Gastrocnemius medialis (tissue), 4 donors: ENCODE results near the gene EGFR. TPM values are rescaled to one million over a fixed set of nuclear protein-coding genes. Genes with fewer than 3 reads are reported as not detected.

Experiments
- ATAC-seq, 2 donors: fragments of 150-250 bp; one replicate each; pipeline ENCODE4 v1.9.1; 2016
- DNase-seq, 2 donors: peaks; one replicate each; pipeline ENCODE4 v3.0.0-alpha.2; 2019
- H3K27ac ChIP-seq, 4 donors: fragments of 200-600 bp; sonication (generic); 1 replicate in 1 of 4; 2 replicates in 3 of 4; pipeline ENCODE4 v1.5.1; 2016 to 2018; ENCODE audit warnings: mild to moderate bottlenecking in 2 of 4, moderate library complexity in 1 of 4
- H3K27me3 ChIP-seq, 3 donors: fragments of 200-600 bp; sonication (generic) in 2 of 3; 1 replicate in 1 of 3; 2 replicates in 2 of 3; pipeline versions ENCODE4 v1.5.1 to v1.6.0; 2016 to 2019; ENCODE audit warnings: mild to moderate bottlenecking in 1 of 3, moderate library complexity in 1 of 3
- H3K36me3 ChIP-seq, 2 donors: fragments of 200-600 bp; sonication (generic) in 1 of 2; one replicate each; pipeline ENCODE4 v1.5.1; 2017 to 2018
- H3K4me1 ChIP-seq, 2 donors: fragments of 200-600 bp; sonication (generic) in 1 of 2; one replicate each; pipeline ENCODE4 v1.5.1; 2016 to 2017; ENCODE audit warnings: mild to moderate bottlenecking in 2 of 2
- H3K4me3 ChIP-seq, 4 donors: fragments of 200-600 bp; sonication (generic) in 3 of 4; 1 replicate in 1 of 4; 2 replicates in 3 of 4; pipeline ENCODE4 v1.5.1; 2016 to 2019; ENCODE audit warnings: mild to moderate bottlenecking in 2 of 4
- H3K9me3 ChIP-seq, 3 donors: fragments of 200-600 bp; sonication (generic) in 2 of 3; 1 replicate in 1 of 3; 2 replicates in 2 of 3; pipeline ENCODE4 v1.5.1; 2016 to 2019
- CTCF ChIP-seq, 5 experiments: fragments of 450-650 bp in 3 of 5; fragments of 200-600 bp in 2 of 5; sonication (generic) in 2 of 5; IDR thresholded peaks in 4 of 5; conservative IDR thresholded peaks in 1 of 5; 1 replicate in 4 of 5; 2 replicates in 1 of 5; pipeline ENCODE4 v1.5.1; 2016 to 2019; ENCODE audit warnings: antibody characterized with exemption in 5 of 5, mild to moderate bottlenecking in 3 of 5, moderate library complexity in 3 of 5
- POLR2A ChIP-seq, 2 donors: fragments of 450-650 bp; IDR thresholded peaks; one replicate each; pipeline ENCODE4 v1.6.1; 2017; ENCODE audit warnings: antibody characterized with exemption in 2 of 2, mild to moderate bottlenecking in 2 of 2, moderate library complexity in 2 of 2
- in situ Hi-C, 4 donors: fragments of 200-750 bp; cut with MboI; loops; one replicate each; pipeline versions ENCODE4 v1.15.0 to v1.8.0; 2017; ENCODE audit warnings: low sequenced_read_pairs in 4 of 4
- intact Hi-C: fragments of 100-400 bp; cut with DNase I; formaldehyde crosslinking; loops from one replicate; pipeline ENCODE4 v1.15.1; 2023; ENCODE audit warnings: low total_unique reads
- total RNA-seq, 4 donors: library from RNA; depleted of rRNA; stranded (reverse); fragments of >200 nt; gene quantifications; one replicate each; pipeline versions ENCODE4 v1.1.0 to v1.2.3, GENCODE V29; 2016

The EGFR gene
- total RNA-seq, 4 donors from 2014 or later, result 28.0 to 34.8 (median 29.4) TPM

GRCh38 chr7:55028011-55028410 is 9.2 kb downstream of the EGFR start:
- H3K9me3 ChIP-seq, result no peaks in the 10 kb centered on the region
- H3K36me3 ChIP-seq, result no peaks in the 10 kb centered on the region
- no peaks in the 10 kb centered on the region for H3K27me3 ChIP-seq
- in situ Hi-C loops, result no loop called here
- no peak for ATAC-seq
- TF ChIP-seq CTCF (IDR thresholded peaks at IDR 0.05 in 4 of 5, conservative IDR thresholded peaks at IDR 0.05 in 1 of 5) (no peak), POLR2A (IDR thresholded peaks at IDR 0.05) (no peak)
- no peak for DNase-seq
- peaks cover 4 to 34% of the 10 kb centered on the region in 2 donors for H3K4me1 ChIP-seq
- intact Hi-C loops, result no loop called here
- no peak overlapping the region for H3K4me3 ChIP-seq
- H3K27ac ChIP-seq, result peak overlapping the region in 1 of 4 donors; percentile 73

- no peaks in the 10 kb centered on the region for H3K36me3 ChIP-seq
- no peaks in the 10 kb centered on the region for H3K9me3 ChIP-seq
- H3K4me3 ChIP-seq, result no peak overlapping the region
- DNase-seq, result no peak
- in situ Hi-C loops, result no loop called here
- intact Hi-C loops, result no loop called here
- no peak for ATAC-seq
- TF ChIP-seq POLR2A (IDR thresholded peaks at IDR 0.05), result no peak
- TF ChIP-seq CTCF (IDR thresholded peaks at IDR 0.05 in 4 of 5, conservative IDR thresholded peaks at IDR 0.05 in 1 of 5), result no peak
- peak overlapping the region in 1 of 4 donors; percentile 32 for H3K27ac ChIP-seq
- peaks cover 4 to 33% of the 10 kb centered on the region in 2 donors for H3K4me1 ChIP-seq
- no peaks in the 10 kb centered on the region for H3K27me3 ChIP-seq
Observed at GRCh38 chr7:55030314-55030713, 11.5 kb downstream of the EGFR start.

- DNase-seq (no peak), ATAC-seq (no peak)
- H3K4me1 ChIP-seq, result peaks cover 4 to 30% of the 10 kb centered on the region in 2 donors
- peak overlapping the region in 1 of 4 donors; percentile 39 for H3K27ac ChIP-seq
- H3K27me3 ChIP-seq, result no peaks in the 10 kb centered on the region
- TF ChIP-seq CTCF (IDR thresholded peaks at IDR 0.05 in 4 of 5, conservative IDR thresholded peaks at IDR 0.05 in 1 of 5) (no peak), POLR2A (IDR thresholded peaks at IDR 0.05) (no peak)
- no peaks in the 10 kb centered on the region for H3K36me3 ChIP-seq
- in situ Hi-C loops, result no loop called here
- intact Hi-C loops, result no loop called here
- H3K9me3 ChIP-seq, result no peaks in the 10 kb centered on the region
- no peak overlapping the region for H3K4me3 ChIP-seq
Observed at GRCh38 chr7:55031075-55031474, 12.3 kb downstream of the EGFR start.

- TF ChIP-seq CTCF (IDR thresholded peaks at IDR 0.05 in 4 of 5, conservative IDR thresholded peaks at IDR 0.05 in 1 of 5) (no peak), POLR2A (IDR thresholded peaks at IDR 0.05) (no peak)
- DNase-seq (no peak), ATAC-seq (no peak)
- no peaks in the 10 kb centered on the region for H3K27me3 ChIP-seq
- peaks cover 3 to 20% of the 10 kb centered on the region in 2 donors for H3K4me1 ChIP-seq
- H3K4me3 ChIP-seq, result no peak overlapping the region
- in situ Hi-C loops, result no loop called here
- H3K36me3 ChIP-seq, result no peaks in the 10 kb centered on the region
- intact Hi-C loops, result no loop called here
- no peaks in the 10 kb centered on the region for H3K9me3 ChIP-seq
- no peak overlapping the region for H3K27ac ChIP-seq
Observed at GRCh38 chr7:55032069-55032699, 13.4 kb downstream of the EGFR start.
